ENCODE results near the gene MICU2. TPM values are rescaled to one million over a fixed set of nuclear protein-coding genes. Genes with fewer than 3 reads are reported as not detected.

Gene MICU2
- total and polyA plus RNA-seq, 10 of the 15 experiments (the other 5 are each of a cell fraction or from before 2014, with no cell fraction given) = 17.7 to 56.6 (median 43.8) TPM

DNA sequence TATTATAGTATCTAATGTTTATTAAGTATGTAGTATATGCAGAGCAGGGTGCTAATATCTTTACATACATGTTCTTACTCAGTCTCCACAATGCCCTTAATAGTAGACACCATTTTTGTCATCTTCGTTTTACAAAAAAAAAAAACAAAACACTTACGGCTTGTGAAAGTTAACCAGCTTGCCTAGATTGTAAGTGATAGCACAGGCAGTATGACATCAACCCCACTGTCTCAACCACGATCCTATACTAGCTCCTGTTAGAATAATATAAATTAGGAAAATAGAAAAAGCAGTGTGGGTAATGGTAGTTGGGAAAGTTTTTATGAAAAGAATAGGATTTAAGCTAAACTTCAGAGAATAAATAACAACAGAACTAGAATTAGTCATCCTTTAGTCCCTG, 34.3 kb downstream of the MICU2 start:
- no peak for FAIRE-seq
- SMC1A ChIA-PET (ENCODE audit: uncharacterized antibody, unreplicated experiment) = interaction anchor here (0.6 to 1.0 kb wide), 3 partner anchors 20 to 1518 kb away, joined by 3 read pairs; no protein-coding TSS in a partner anchor
- Histone ChIP-seq H2AFZ (ENCODE audit: control insufficient read depth, low read depth, low read length) (no peak overlapping the region), H3K9ac (ENCODE audit: control insufficient read depth, insufficient read depth, low read length) (no peak overlapping the region), H4K20me1 (ENCODE audit: control insufficient read depth, insufficient read depth) (no peaks in the 10 kb centered on the region), H3K27ac (ENCODE audit: control insufficient read depth, insufficient read depth) (no peak overlapping the region), H3K79me2 (ENCODE audit: control insufficient read depth, insufficient read depth, low read length) (no peaks in the 10 kb centered on the region; the same call in none of the 2 replicates), H3K27me3 (replicated peaks in 1 of 2; ENCODE audit: control insufficient read depth in 2 of 2, insufficient read depth in 2 of 2, low read length in 1 of 2) (no peaks in the 10 kb centered on the region), H3K4me1 (ENCODE audit: control insufficient read depth, insufficient read depth, low read length) (peaks cover 14% of the 10 kb centered on the region), H3K9me3 (replicated peaks; ENCODE audit: control insufficient read depth, insufficient read depth, low read length) (no peaks in the 10 kb centered on the region), H3K36me3 (ENCODE audit: control insufficient read depth in 2 of 2, insufficient read depth in 2 of 2, low read length in 1 of 2) (peaks cover 0 to 4% of the 10 kb centered on the region in 2 experiments; a peak in 2 of 4 replicates), H3K4me3 (no peak overlapping the region), H3K4me2 (ENCODE audit: control insufficient read depth, insufficient read depth) (no peak overlapping the region)
- BruUV-seq (replicated peaks) = no TSS peak
- RAD21 ChIA-PET (ENCODE audit: unreplicated experiment) = no interaction called here
- no peak for DNase-seq (ENCODE audit: low read depth, low spot score)
- TF ChIP-seq MLLT1 (IDR thresholded peaks at IDR 0.05) = no peak
- no peak for TF ChIP-seq YBX1 (IDR thresholded peaks at IDR 0.05)
- no peak for TF ChIP-seq JUND (IDR thresholded peaks at IDR 0.05; ENCODE audit: low read depth, low read length)
- TF ChIP-seq FOXM1 (IDR thresholded peaks at IDR 0.05; ENCODE audit: low read depth, low read length) = no peak
- TF ChIP-seq, protein P1, sequence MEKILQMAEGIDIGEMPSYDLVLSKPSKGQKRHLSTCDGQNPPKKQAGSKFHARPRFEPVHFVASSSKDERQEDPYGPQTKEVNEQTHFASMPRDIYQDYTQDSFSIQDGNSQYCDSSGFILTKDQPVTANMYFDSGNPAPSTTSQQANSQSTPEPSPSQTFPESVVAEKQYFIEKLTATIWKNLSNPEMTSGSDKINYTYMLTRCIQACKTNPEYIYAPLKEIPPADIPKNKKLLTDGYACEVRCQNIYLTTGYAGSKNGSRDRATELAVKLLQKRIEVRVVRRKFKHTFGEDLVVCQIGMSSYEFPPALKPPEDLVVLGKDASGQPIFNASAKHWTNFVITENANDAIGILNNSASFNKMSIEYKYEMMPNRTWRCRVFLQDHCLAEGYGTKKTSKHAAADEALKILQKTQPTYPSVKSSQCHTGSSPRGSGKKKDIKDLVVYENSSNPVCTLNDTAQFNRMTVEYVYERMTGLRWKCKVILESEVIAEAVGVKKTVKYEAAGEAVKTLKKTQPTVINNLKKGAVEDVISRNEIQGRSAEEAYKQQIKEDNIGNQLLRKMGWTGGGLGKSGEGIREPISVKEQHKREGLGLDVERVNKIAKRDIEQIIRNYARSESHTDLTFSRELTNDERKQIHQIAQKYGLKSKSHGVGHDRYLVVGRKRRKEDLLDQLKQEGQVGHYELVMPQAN (conservative IDR thresholded peaks at IDR 0.05) = no peak
- in situ Hi-C loops (cut with MboI) (no loop called here), intact Hi-C loops (cut with micrococcal nuclease; ENCODE audit: unreplicated experiment) (no loop called here)
- 67% methylated on average over 3 of the region's 3 CpGs for WGBS (ENCODE audit: insufficient coverage, insufficient replicate concordance, low lambda C conversion rate, missing lambda C conversion rate)
- POLR2A ChIA-PET = no interaction called here
- no peak for ATAC-seq
- CTCF ChIA-PET = interaction anchor here (1.2 to 1.5 kb wide), 2 partner anchors 9 to 11 kb away, joined by 4 to 5 read pairs; no protein-coding TSS in a partner anchor

All from GM12878 (cell line).